GM19240 (cell line): ENCODE data around the gene KAT6B.

Experiments used
- DNase-seq: peaks from one replicate; pipeline ENCODE4 v3.0.0; 2011; ENCODE audit warnings: low spot score; ENCODE audit not compliant: insufficient read length

The KAT6B gene

DNA sequence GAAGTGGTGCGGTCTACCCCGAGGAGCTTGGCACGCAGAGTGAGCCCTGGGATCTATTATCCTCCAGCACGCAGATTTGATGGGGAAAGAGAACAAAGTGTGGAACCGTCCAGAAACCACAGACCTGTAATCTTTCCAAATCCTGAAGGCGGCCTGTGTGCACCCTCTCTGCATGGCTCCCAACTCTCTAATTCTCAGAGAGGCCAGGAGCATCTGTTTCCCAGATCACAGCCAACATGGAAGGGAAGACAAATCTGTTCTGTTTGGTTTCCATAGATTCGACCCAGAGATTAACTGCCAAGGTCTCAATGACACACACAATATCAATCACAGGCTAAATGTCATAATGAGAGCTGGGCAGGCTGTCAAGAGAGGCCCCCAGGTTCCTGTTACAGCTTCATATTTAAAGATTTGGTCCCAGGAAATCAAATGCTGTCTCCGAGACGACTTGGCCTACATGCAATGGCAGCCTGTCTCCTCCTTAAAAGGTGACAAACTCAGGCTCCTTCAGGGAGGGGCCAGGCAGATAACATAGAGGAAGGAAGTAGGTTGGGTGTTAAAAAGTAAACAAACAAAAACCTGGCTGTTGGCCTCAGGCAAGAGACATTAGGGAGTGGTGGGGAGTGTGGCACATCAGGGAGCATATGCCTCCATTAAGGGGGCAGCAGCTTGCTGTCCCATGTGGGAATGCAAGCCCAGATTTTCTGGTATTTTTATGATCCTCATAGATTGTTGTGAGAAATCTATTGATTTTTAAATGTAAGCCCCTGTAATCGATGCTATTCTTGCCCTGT is 236.3 kb downstream of the KAT6B start:
- DNase-seq, result no peak

DNA sequence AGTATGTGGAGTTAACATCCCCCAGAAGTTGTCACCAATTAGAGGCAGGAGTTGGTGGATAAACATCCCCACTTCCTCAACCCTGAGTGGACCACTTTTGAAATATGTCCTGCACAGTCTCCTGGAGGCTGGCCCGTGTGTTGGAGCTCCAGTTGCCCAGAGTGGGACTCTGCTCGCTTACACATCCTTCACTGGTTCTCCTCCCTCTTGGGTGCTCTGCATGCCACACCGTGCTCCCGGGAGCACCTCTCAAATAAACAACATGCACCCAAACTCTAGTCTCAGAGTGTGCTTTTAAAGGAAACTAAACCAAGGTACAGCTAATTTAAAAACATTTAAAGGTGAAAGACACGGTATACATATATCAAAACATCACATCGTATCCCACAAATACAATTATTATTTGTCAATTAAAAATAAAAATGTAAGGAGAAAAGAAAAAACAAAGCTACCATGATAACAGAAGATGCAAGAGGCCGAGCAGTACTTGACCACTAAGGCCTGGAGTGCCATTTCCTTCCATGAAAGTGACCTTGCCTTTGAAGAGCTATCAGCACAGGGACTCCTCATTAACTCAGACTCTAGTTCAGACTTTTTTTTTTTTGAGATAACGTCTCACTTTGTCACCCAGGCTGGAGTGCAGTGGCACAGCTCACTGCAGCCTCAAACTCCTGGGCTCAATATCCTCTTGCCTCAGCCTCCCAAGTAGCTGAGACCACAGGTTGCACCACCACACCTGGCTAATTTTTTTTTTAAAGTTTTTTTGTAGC is 237.2 kb downstream of the KAT6B start:
- DNase-seq, result no peak

DNA sequence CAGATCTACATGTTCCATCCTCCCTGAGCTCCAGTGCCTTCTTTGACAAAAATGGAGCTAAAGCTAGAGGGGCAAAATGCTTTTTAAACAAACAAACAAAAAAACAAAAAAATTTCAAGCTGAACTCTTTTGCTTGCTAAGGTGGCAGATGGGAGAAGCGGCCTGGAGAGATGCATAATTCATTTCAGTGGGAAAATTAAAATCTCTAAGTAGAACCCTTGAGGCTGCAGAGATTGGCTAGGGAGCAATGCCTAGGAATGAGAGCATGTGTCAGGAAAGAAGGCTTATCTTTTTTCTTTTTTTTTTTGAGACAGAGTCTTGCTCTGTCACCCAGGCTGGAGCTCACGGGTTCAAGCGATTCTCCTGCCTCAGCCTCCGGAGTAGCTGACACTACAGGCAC is 238.7 kb downstream of the KAT6B start:
- no peak for DNase-seq

DNA sequence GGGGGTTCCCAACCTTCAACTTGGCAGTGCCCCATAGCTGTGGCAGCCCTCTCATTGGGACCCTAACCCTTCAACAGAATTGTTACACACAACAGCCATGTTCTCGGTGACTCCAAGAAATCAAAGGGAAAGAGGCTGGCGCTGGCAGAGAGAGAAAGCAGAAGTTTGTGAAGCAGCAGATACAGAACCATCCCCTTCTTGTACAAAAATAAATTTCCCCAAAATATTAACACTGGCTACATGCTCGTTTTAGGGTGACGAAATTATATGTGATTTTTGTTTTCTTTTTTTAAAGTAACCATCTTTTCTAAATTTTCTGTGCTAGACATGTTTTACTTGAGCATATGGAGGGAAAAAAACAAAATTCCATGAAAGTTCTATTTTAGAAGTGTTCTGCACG is 239.9 kb downstream of the KAT6B start:
- DNase-seq, result no peak

DNA sequence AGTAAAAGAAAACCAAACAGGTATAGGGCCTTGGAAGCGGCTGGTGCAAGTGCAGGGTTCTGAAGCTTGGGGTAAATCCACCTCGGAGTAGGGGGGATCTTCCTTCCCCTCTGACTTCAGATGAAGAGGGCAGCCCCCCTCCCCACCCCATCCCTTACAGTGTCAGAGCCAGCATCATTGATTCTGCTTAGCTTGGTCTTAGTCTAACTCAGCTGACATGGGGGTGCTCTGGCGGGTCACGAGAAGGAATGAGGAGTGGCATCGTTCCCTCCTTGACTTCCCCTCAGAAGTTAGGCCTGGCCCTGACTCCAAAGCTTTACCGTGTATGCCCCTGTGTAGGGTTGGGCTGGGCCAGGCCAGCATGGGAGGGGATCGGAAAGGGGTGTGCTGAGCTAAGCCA is 240.9 kb downstream of the KAT6B start:
- DNase-seq, result no peak

DNA sequence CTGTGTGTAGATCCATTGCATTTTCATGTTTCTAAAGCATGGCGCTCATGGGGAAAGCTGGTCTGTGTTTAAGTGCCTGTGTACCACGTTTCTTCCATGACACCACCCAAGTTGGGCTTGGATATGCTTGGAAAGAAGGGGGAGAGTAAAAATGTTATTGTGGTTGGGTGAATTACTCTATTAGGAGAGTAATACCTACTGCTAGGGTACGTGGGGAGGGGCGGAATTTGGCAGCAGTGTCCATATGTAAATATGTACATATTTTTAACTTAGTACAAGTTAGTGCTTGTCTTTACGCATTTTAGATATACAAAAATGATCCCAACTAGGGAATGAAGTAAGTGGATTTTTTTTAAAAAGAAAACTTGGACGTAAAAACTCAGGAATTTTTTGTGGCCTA is 242.1 kb downstream of the KAT6B start:
- DNase-seq, result no peak

DNA sequence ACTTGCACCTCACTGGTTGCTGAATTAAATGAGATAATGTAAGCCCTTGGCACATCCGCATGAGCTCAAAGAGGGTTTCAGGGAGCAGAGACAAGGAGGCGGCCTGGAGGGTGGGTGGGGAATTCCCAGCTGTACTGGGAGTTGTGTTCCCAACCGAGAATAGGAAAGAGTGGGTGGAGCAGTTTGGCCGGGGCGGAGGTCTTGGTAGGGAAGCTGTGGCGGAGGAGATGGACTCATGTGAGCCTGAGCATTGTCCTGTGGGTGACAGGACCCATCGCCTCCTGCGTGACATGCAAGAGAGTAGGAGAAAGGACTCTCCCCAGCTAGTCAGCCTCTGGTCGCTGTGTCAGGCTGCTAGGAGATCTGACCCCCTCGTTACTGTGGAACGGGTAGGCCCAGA is 244.1 kb downstream of the KAT6B start:
- no peak for DNase-seq

DNA sequence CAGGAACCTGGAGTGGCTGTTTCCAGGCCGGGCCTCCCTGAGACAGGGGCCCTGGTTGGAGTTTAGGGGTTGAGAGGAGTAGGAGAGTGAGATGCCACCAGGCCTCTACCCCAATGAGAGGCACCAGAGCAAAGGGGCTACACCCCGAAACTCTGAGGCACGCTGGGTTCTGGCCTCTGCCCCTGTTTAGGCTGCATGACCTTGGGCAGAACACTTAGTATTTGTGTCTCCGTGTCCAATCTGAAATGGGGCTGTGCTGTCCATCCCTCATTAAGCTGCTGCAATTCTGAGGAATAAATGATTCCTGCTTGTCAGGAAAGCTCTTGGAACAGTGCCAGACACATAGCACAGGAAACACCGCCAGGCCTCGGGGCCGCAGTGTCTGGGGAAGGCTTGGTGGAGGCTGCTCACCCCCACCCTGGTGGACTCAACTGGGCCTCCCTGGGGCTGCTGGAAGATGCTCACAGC is 244.6 kb downstream of the KAT6B start:
- no peak for DNase-seq

DNA sequence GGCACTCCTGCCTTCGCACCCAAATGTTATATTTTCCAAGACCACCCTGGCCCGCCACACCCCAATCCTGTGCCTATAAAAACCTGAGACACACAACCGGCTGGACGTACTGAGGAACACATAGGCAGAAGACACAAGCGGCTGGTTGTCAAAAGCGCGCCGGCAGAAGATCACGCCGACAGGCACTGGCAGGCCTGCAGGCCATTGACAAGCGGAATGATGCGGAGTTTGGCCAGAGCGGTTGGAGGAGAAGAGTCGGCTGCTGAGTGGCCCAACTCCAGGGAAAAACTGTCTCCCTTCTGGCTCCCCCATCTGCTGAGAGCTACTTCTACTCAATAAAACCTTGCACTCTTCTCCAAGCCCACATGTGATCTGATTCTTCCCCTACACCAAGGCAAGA is 245.4 kb downstream of the KAT6B start:
- DNase-seq, result no peak

DNA sequence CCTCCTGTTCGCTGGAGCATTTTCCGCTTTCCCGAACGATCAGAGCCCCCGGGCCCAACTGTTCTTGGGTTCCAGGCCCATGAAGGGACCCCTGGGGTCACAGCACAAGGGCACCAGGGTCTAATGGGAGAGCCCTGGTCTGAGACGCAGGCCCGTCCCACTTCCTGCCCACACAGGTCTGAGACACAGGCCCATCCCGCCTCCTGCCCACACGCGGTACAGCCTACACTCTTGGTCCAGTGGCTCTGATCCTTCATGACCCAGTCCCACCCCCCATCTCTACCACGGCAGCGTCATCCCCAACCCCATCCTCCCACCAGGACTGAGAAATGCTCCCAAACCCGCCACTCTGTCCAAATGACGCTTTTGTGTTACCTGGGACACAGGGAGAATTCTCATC is 246.3 kb downstream of the KAT6B start:
- no peak for DNase-seq

DNA sequence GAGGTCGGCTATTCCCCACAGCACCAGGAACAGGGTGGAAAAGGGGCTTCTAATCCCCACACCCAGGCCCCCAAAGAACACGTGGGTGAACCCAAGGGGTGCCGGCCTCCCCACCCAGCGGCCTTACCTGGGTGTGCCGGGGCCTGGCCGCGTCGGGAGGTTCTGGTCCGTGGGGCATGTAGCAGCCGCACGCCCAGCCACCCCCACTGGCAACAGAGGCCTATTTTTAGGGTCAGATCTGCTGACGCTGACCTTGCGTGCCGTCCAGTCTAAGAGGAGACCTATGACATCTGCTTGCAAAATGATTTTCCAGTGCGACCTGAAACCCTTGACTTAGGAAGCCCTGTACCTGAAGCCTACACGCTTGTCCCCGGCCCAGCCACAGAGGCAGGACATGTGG is 247.0 kb downstream of the KAT6B start:
- DNase-seq, result no peak

DNA sequence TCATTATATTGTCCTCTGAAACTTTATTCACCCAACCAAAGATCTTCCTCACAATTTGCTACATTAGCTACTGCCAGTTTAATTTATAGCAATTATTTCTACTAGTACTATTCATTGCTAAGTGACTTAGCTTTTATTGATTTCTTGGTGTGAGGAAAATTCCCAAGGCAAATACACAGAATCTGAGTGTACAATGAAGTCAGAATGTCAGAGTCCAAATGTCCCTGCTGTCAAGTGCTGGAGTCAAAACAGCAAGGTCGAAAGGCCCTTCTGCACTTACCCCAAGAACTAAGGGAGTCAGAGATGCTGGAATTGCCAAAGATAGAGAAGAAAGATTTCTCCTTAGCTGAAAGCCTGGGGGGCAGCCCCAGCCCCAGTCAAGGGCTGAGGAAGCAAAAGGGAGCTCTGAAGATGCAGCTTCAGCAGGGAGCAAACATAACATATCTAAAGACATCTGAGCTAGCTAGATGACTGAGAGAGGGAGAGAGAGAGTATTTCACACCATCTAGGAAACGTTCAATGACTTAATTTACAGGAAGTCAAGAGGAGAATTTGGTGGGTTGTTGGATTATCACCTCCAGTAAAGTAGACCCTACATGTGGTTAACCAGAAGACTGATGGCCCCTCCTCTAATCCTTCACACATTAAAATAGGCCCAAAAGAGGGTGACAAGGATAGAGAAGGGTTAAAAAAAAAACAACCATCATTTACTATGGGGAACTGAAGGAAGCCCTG is 248.5 kb downstream of the KAT6B start:
- no peak for DNase-seq

DNA sequence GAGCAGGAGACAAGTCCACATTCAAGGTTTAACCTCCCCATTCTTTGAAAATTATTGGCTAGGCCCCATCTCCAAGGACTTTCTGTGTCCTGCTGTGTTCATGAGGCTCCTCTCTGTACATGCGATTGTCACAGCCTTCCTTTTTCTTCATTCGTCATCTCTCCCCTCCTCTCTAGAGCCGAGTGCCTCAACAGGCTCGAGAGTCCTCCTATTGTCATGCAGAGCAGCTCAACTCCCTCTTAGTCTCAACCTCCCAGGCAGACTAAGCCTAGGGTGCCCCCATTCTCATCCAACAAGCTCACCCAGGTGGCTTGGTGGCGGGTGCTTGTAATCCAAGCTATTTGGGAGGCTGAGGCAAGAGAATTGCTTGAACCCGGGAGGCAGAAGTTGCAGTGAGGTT is 249.9 kb downstream of the KAT6B start:
- no peak for DNase-seq

DNA sequence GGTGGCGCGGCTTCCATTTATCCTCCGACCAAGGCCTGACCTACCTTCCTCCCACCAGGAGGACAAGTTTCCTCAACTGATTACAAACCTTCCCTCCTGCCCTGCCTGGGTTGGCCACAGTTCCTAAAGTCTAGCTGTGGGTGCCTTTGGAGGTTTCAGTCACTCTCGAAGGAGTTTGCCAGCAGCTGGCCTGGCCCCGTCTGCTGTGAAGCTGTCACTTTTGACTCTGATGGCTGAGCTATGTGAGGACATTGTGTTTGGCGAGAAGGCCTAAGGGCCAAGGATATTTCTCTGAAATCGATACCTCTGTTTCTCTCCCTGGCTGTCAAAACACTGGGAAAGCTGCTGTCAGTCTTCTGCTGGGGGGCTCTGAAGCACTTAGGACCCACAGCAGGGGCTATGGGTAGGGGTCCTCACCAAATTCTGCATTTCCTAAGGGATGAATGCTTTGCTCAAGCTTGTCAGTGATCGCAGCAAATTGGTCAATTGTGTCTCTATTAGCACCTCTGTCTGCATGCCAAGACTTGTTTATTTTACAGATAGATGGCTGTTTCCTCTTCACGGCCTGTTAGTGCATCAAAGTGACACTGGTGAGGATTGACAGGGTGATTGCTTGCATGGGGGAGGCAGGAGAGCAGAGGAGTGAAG is 253.2 kb downstream of the KAT6B start:
- no peak for DNase-seq

DNA sequence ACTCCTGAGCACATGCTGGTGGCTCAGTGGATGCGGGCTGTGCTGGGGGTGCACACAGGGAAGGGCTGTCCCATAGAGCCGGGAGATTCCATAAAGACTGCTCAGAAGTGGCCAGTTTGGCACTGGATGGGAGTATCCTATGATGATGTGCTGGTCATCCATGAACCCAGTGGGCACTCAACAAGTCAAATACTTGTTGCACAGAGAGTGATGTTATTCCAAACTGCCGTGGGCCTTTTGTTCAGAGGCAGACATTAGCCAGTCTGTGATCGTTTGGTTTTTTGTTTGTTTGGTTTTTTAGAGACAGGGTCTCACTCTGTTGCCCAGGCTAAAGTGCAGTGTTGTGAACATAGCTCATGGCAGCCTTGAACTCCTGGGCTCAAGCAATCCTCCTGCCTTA is 254.2 kb downstream of the KAT6B start:
- no peak for DNase-seq

DNA sequence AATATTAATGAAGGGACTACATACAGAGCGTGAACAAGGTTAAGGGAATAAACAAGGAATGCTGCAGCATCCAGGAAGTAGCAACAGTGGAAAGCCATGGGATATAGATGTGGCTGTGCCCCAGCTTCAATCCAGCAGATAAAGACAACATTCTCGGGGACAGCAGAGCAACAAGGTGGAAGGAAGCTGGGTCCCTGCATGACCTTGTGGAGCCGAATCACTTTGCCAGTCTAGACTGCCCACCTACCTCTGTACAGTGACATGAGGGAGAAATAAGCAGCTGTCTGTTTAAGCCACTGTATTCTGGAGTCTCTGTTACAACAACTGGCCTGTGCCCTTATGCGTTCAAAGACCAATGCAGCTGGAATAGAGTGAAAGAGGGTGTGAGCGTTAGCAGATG is 255.0 kb downstream of the KAT6B start:
- DNase-seq, result no peak
